OCI-LY3 (cell line): ENCODE measurements around the gene C4B.
"Not testable (repeated sequence)": the region's sequence is repeated elsewhere in the genome, so short reads cannot be mapped to it uniquely, and the experiment has no call there.

Experiments
- H2AFZ ChIP-seq: fragments of 200-600, 300-600 bp; shearing (Covaris generic); 2 replicates; pipeline ENCODE4 v1.6.0; 2014; ENCODE audit warnings: antibody characterized with exemption, low read depth, low read length
- H3K27ac ChIP-seq: fragments of 200-600, 300-600 bp; sonication (generic); 2 replicates; pipeline ENCODE4 v1.5.1; 2014; ENCODE audit warnings: mild to moderate bottlenecking, low read length, moderate library complexity, mixed read lengths
- H3K27me3 ChIP-seq: fragments of 200-600, 300-600 bp; sonication (generic); 2 replicates; pipeline ENCODE4 v1.6.1; 2014; ENCODE audit warnings: low read depth, low read length, mixed read lengths
- H3K36me3 ChIP-seq: fragments of 200-600, 300-600 bp; sonication (generic); replicated peaks from 2 replicates; pipeline ENCODE3; 2014; ENCODE audit warnings: low read depth, low read length, mixed read lengths
- H3K4me1 ChIP-seq: fragments of 300-600, 200-600 bp; sonication (generic); 2 replicates; pipeline ENCODE4 v1.6.1; 2014; ENCODE audit warnings: low read length, mixed read lengths
- H3K4me2 ChIP-seq: fragments of 200-600, 300-600 bp; sonication (generic); 2 replicates; pipeline ENCODE4 v1.6.1; 2014; ENCODE audit warnings: low read length, mixed read lengths
- H3K4me3 ChIP-seq: fragments of 300-600, 200-600 bp; sonication (generic); 2 replicates; pipeline ENCODE4 v1.5.1; 2014; ENCODE audit warnings: antibody characterized with exemption, mild to moderate bottlenecking, low read length, moderate library complexity
- H3K79me2 ChIP-seq: fragments of 300-600, 200-600 bp; shearing (Covaris generic); 2 replicates; pipeline ENCODE4 v1.6.1; 2014; ENCODE audit warnings: mild to moderate bottlenecking, low read length, mixed read lengths
- H3K9ac ChIP-seq: fragments of 300-600, 200-600 bp; shearing (Covaris generic); 2 replicates; pipeline ENCODE4 v1.6.0; 2014; ENCODE audit warnings: mild to moderate bottlenecking, low read length, moderate library complexity
- H3K9me3 ChIP-seq: fragments of 200-600, 300-600 bp; shearing (Covaris generic); 2 replicates; pipeline ENCODE4 v1.6.1; 2014; ENCODE audit warnings: low read length, mixed read lengths; ENCODE audit not compliant: insufficient read depth
- H4K20me1 ChIP-seq: fragments of 200-600, 300-600 bp; sonication (generic); 2 replicates; pipeline ENCODE4 v1.6.1; 2016; ENCODE audit warnings: low read length, mixed read lengths; ENCODE audit not compliant: insufficient read depth
- TF ChIP-seq, protein P1 (sequence below): fragments of 200-600, 300-600 bp; sonication (generic); IDR thresholded peaks from 2 replicates; pipeline ENCODE4 v1.5.1; 2014; ENCODE audit warnings: antibody characterized with exemption, low read length, low read depth

C4B gene

DNA sequence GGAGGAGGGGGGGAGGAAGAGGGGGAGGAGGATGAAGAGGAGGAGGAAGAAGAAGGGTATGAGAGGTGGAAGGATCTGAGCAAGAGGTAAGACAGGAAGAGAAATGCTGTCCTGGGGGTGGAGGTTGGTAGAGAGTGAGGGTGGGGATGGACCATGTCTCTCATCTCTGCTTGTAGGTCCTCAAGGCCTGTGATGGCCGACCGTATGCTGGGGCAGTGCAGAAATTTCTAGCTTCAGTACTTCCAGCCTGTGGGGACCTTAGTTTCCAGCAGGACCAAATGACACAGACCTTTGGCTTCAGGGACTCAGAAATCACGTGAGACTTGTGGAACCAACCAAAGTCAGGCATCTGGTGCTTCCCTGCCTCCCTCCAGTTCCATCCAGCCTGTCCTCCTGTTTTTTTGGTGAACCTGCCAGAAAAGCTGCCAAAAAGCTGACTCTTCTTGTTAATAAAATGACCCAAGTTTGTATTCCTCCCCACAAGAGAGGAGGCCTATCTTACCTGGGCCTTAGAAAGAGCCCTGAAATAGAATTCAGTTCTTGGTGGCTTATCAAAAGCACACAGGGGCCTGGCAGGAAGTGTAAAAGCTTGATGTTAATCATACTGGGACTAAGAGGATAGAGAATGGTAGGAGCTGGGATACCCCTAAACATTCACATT is 35.2 kb upstream of the C4B start:
- Histone ChIP-seq H3K27me3 (no peaks in the 10 kb centered on the region), H3K79me2 (no peaks in the 10 kb centered on the region), H3K9ac (no peak overlapping the region), H3K9me3 (no peaks in the 10 kb centered on the region), H3K27ac (no peak overlapping the region), H3K4me2 (no peak overlapping the region), H3K4me1 (no peaks in the 10 kb centered on the region), H3K36me3 (no peaks in the 10 kb centered on the region), H4K20me1 (no peaks in the 10 kb centered on the region), H2AFZ (no peak overlapping the region), H3K4me3 (no peak overlapping the region)
- TF ChIP-seq, protein P1, sequence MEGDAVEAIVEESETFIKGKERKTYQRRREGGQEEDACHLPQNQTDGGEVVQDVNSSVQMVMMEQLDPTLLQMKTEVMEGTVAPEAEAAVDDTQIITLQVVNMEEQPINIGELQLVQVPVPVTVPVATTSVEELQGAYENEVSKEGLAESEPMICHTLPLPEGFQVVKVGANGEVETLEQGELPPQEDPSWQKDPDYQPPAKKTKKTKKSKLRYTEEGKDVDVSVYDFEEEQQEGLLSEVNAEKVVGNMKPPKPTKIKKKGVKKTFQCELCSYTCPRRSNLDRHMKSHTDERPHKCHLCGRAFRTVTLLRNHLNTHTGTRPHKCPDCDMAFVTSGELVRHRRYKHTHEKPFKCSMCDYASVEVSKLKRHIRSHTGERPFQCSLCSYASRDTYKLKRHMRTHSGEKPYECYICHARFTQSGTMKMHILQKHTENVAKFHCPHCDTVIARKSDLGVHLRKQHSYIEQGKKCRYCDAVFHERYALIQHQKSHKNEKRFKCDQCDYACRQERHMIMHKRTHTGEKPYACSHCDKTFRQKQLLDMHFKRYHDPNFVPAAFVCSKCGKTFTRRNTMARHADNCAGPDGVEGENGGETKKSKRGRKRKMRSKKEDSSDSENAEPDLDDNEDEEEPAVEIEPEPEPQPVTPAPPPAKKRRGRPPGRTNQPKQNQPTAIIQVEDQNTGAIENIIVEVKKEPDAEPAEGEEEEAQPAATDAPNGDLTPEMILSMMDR: no peak

DNA sequence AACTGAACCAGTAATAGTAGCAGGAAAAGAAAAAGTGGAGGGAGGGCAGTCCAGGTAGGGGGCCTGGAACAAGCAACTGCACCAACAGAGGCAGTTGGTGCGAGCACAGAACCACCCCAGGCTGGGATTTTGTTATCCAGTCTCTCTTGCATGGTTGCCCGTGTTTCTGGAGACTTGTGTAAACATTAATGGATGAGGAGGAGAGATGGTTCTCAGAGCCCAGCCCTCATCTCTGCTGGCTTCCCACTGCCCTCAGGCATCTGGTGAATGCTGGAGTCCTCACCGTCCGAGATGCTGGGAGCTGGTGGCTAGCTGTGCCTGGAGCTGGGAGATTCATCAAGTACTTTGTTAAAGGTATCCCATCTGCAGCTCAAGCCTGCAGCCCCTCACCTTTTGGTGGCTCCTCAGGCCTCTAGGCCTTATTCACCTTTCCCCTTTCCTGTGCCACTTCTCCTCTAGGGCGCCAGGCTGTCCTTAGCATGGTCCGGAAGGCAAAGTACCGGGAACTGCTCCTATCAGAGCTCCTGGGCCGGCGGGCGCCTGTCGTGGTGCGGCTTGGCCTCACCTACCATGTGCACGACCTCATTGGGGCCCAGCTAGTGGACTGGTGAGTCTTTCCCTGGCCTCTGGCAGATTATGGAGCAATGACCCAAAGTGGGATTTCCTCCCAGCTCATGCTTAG is 34.3 kb upstream of the C4B start:
- not testable (repeated sequence) for H2AFZ ChIP-seq, H3K27me3 ChIP-seq, H3K27ac ChIP-seq, H4K20me1 ChIP-seq, H3K9ac ChIP-seq, H3K9me3 ChIP-seq, H3K4me3 ChIP-seq, H3K4me1 ChIP-seq, H3K36me3 ChIP-seq, H3K79me2 ChIP-seq, H3K4me2 ChIP-seq

DNA sequence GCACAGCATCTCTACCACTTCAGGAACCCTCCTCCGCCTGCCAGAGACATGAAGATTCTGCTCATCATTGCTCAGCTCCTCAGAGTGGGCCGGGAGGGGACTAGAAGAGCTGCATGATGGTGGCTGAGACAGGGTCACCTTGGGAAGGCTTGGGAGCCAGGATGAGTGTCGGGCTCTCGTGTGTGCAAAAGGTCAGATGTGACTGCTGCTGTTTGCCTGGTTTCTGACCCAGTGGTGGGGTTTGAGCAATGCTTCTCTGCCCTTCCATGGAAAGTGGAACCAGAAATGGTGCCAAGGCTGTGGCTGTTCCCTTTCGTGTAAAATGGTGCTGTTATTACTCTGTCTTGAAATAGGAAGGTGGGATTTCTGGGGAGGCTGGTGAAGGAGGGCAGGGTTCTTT is 33.6 kb upstream of the C4B start:
- H3K27me3 ChIP-seq, H2AFZ ChIP-seq, H3K4me1 ChIP-seq, H3K4me3 ChIP-seq, H3K9ac ChIP-seq, H3K4me2 ChIP-seq, H3K36me3 ChIP-seq, H3K9me3 ChIP-seq, H3K27ac ChIP-seq, H4K20me1 ChIP-seq, H3K79me2 ChIP-seq: not testable (repeated sequence)

DNA sequence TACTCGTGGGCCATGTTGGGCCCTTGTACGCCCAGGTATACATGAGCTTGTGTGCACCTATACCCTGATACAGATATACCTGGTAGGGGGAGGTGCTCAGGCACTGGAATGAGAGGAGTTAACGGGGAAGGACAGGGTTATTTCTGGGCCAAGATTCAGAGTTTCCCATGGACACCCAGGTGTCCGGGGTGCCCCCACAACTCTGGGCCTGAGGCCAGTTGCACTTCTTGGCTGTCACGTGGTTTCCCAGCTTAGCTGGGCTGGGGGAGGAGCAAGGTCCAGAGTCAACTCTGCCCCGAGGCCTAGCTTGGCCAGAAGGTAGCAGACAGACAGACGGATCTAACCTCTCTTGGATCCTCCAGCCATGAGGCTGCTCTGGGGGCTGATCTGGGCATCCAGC is 32.9 kb upstream of the C4B start, which contains the start of gene C4A:
C4A (plus strand) TSS at position 314 of the 400 bp plus-strand sequence; CDS start at position 365, 51 bp downstream.
- not testable (repeated sequence) for H3K4me3 ChIP-seq, H2AFZ ChIP-seq, H3K36me3 ChIP-seq, H3K9ac ChIP-seq, H3K9me3 ChIP-seq, H3K27ac ChIP-seq, H3K27me3 ChIP-seq, H4K20me1 ChIP-seq, H3K4me1 ChIP-seq, H3K79me2 ChIP-seq, H3K4me2 ChIP-seq

DNA sequence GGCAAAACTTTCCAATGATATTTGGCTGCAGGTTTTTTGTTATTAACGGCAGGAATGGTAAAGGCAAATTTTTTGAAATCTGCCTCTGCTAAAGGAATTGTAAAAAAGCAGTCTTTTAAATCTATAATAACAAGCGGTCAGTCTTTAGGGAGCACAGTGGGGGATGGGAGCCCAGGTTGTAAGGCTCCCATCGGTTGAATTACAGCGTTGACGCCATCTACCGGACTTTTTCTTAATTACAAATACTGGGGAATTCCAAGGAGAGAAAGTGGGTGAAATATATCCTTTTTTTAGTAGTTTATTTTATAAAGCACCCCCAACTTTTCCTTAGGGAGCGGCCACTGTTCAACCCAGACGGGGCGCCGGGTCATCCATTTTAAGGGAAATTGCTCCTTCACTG is 25.2 kb upstream of the C4B start:
- H3K27me3 ChIP-seq, H2AFZ ChIP-seq, H3K4me3 ChIP-seq, H3K4me1 ChIP-seq, H3K36me3 ChIP-seq, H4K20me1 ChIP-seq, H3K4me2 ChIP-seq, H3K9me3 ChIP-seq, H3K27ac ChIP-seq, H3K79me2 ChIP-seq, H3K9ac ChIP-seq: not testable (repeated sequence)

DNA sequence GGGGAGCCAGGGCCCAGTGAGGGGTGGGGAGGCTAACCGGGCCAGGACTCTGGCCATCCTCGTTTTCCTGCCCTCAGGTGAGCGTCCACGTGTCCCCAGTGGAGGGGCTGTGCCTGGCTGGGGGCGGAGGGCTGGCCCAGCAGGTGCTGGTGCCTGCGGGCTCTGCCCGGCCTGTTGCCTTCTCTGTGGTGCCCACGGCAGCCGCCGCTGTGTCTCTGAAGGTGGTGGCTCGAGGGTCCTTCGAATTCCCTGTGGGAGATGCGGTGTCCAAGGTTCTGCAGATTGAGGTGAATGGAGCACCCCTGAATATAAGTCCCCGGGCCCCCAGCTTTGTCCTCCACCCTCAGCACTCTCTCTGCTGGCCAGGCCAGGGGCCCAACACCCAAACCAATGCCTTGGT is 20.2 kb upstream of the C4B start:
- H3K79me2 ChIP-seq, H3K4me1 ChIP-seq, H3K36me3 ChIP-seq, H3K9me3 ChIP-seq, H3K4me3 ChIP-seq, H3K27me3 ChIP-seq, H3K9ac ChIP-seq, H2AFZ ChIP-seq, H3K27ac ChIP-seq, H4K20me1 ChIP-seq, H3K4me2 ChIP-seq: not testable (repeated sequence)

DNA sequence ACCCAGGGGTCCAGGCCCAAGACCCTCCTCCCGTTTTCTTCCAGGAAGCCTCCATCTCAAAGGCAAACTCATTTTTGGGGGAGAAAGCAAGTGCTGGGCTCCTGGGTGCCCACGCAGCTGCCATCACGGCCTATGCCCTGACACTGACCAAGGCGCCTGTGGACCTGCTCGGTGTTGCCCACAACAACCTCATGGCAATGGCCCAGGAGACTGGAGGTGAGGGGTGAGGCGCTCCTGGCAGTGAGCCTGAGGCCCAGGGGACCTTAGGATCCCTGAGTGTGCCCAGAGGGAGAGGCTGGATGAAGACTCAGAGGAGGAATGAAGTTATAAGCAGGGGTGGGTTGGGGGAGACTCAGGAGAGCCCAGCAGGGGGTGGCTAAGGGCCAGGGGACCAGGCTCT is 18.2 kb upstream of the C4B start:
- not testable (repeated sequence) for H3K79me2 ChIP-seq, H3K4me1 ChIP-seq

DNA sequence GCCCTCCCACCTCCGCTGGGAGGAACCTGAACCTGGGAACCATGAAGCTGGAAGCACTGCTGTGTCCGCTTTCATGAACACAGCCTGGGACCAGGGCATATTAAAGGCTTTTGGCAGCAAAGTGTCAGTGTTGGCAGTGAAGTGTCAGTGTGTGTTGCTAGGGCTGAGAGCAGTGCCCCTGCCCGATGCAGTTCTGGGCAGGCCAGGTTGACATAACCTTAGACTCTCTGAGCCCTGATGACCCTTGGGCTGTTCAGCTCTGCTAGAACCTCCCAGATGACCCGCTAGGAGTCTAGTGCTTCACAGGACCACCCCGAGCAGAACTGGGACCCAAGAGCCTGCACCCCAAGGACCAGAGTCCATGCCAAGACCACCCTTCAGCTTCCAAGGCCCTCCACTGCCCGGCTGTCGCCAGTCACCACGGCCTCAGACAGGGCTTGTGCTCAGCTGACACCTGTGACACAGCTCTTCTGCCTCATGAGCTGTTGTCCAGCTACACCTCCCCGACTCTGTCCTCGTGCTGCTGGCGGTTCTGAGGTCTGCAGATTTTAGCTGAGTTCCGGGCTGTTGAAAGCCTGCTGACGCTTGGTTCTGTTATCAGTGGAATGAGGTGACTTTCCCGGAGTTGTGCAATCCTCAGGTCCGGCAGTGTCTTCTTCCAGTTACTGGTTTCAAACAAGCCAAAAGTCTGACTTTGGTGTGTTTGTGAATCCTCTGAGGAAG is 11.9 kb upstream of the C4B start:
- not testable (repeated sequence) for H4K20me1 ChIP-seq, H3K4me2 ChIP-seq, H3K4me1 ChIP-seq, H3K36me3 ChIP-seq, H3K27me3 ChIP-seq, H3K9me3 ChIP-seq, H3K27ac ChIP-seq, H3K79me2 ChIP-seq, H2AFZ ChIP-seq, H3K9ac ChIP-seq, H3K4me3 ChIP-seq

More for the DNA sequence above, 18.2 kb upstream of the C4B start:
- not testable (repeated sequence) for H3K4me2 ChIP-seq, H3K4me3 ChIP-seq, H3K27ac ChIP-seq, H3K9ac ChIP-seq, H3K27me3 ChIP-seq, H3K36me3 ChIP-seq, H2AFZ ChIP-seq, H3K9me3 ChIP-seq, H4K20me1 ChIP-seq

DNA sequence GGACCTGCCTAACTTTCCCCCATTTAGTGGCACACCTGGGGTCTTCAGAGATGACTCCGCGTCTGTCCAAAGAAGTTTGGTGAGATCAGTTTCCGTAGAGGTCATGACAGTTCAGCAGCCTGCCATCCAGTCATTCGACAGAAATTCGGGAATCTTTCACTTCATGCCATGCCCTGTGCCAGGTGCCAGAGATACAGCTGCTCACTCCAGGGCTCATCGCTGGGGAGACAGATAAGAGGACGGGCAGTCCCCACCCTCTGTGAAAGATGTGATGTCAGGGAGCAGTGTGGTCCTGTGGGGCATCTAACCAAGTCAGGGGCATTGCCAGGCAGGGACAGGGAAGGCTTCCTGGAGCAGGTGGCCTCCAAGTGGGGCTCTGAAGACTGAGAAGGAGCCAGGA is 11.3 kb upstream of the C4B start:
- not testable (repeated sequence) for H3K79me2 ChIP-seq, H3K4me3 ChIP-seq, H3K4me2 ChIP-seq, H3K36me3 ChIP-seq, H4K20me1 ChIP-seq, H3K27ac ChIP-seq, H2AFZ ChIP-seq, H3K27me3 ChIP-seq, H3K4me1 ChIP-seq, H3K9ac ChIP-seq, H3K9me3 ChIP-seq
